HEK293T (cell line): ENCODE data around the gene MASP1.

Source experiments
- BHLHE40 ChIP-seq: fragments of 450-650 bp; IDR thresholded peaks from 2 replicates; pipeline ENCODE4 v1.6.1; 2016; ENCODE audit warnings: mild to moderate bottlenecking, moderate library complexity, borderline replicate concordance
- PKNOX1 ChIP-seq: fragments of 450-650 bp; IDR thresholded peaks from 2 replicates; pipeline ENCODE4 v1.6.1; 2016
- SP1 ChIP-seq: fragments of 450-650 bp; IDR thresholded peaks from 2 replicates; pipeline ENCODE4 v1.6.1; 2017
- SUZ12 ChIP-seq: fragments of 450-650 bp; IDR thresholded peaks from 2 replicates; pipeline ENCODE4 v1.6.1; 2016; ENCODE audit warnings: mild to moderate bottlenecking

GRCh38 chr3:187290503-187290902 lies 1.0 kb downstream of the MASP1 start:
- TF ChIP-seq SUZ12 = no peak
- TF ChIP-seq BHLHE40 = no peak
- TF ChIP-seq SP1 = no peak
- TF ChIP-seq PKNOX1 = no peak
